H9 (cell line): Measurements from ENCODE around the gene ALKBH7. TPM values are rescaled to one million over a fixed set of nuclear protein-coding genes. Genes with fewer than 3 reads are reported as not detected.
A peak's percentile ranks its signal among the peaks of the same experiment; 100 is the strongest.
"Not testable (repeated sequence)": the region's sequence is repeated elsewhere in the genome, so short reads cannot be mapped to it uniquely, and the experiment has no call there.

Experiments used
- DNase-seq: peaks from one replicate; pipeline ENCODE4 v3.0.0-alpha.2; 2017
- H2AFZ ChIP-seq: one replicate; pipeline ENCODE4 v1.6.1; 2013; ENCODE audit warnings: mild to moderate bottlenecking, low read length, control low read depth, moderate library complexity
- H2AK5ac ChIP-seq: 2 replicates; pipeline ENCODE4 v1.6.1; 2013; ENCODE audit warnings: low read length, control low read depth, mixed read lengths; ENCODE audit not compliant: insufficient read length
- H2BK120ac ChIP-seq: one replicate; pipeline ENCODE4 v1.6.1; 2013; ENCODE audit warnings: low read depth, mild to moderate bottlenecking, low read length, control low read depth, inconsistent platforms; ENCODE audit not compliant: poor library complexity, severe bottlenecking
- H2BK12ac ChIP-seq: 2 replicates; pipeline ENCODE4 v1.6.1; 2013; ENCODE audit warnings: low read length, control low read depth, mixed read lengths, low read depth; ENCODE audit not compliant: insufficient read length
- H2BK15ac ChIP-seq: 2 replicates; pipeline ENCODE4 v1.6.1; 2013; ENCODE audit warnings: low read depth, low read length, control low read depth
- H2BK20ac ChIP-seq: one replicate; pipeline ENCODE4 v1.6.1; 2013; ENCODE audit warnings: low read depth, mild to moderate bottlenecking, low read length, control low read depth, inconsistent platforms; ENCODE audit not compliant: poor library complexity, severe bottlenecking
- H2BK5ac ChIP-seq: 2 replicates; pipeline ENCODE4 v1.6.1; 2013; ENCODE audit warnings: low read length, control low read depth, mixed read lengths; ENCODE audit not compliant: insufficient read length
- H3K14ac ChIP-seq: 2 replicates; pipeline ENCODE4 v1.6.1; 2013; ENCODE audit warnings: low read length, control low read depth; ENCODE audit not compliant: insufficient read depth
- H3K18ac ChIP-seq: 2 replicates; pipeline ENCODE4 v1.6.1; 2013; ENCODE audit warnings: low read depth, mild to moderate bottlenecking, mixed read lengths, low read length, control low read depth; ENCODE audit not compliant: insufficient read length
- H3K23ac ChIP-seq: 2 replicates; pipeline ENCODE4 v1.6.1; 2013; ENCODE audit warnings: low read length, control low read depth, mixed read lengths, low read depth; ENCODE audit not compliant: insufficient read length
- H3K23me2 ChIP-seq: 2 replicates; pipeline ENCODE4 v1.6.1; 2013; ENCODE audit warnings: low read depth, mild to moderate bottlenecking, mixed read lengths, low read length, control low read depth; ENCODE audit not compliant: insufficient read length, poor library complexity, severe bottlenecking
- H3K27ac ChIP-seq: 2 replicates; pipeline ENCODE4 v1.5.1; 2013; ENCODE audit warnings: low read length, control low read depth, mixed read lengths, low read depth; ENCODE audit not compliant: insufficient read length
- H3K27me3 ChIP-seq: 2 replicates; pipeline ENCODE4 v1.6.1; 2013; ENCODE audit warnings: low read length, control low read depth, inconsistent platforms; ENCODE audit not compliant: insufficient read depth
- H3K4ac ChIP-seq: 2 replicates; pipeline ENCODE4 v1.6.1; 2013; ENCODE audit warnings: low read depth, mild to moderate bottlenecking, control low read depth, inconsistent platforms, low read length, moderate library complexity
- H3K4me1 ChIP-seq: 2 replicates; pipeline ENCODE4 v1.6.1; 2013; ENCODE audit warnings: low read length, control low read depth, inconsistent platforms; ENCODE audit not compliant: insufficient read depth
- H3K4me2 ChIP-seq: 2 replicates; pipeline ENCODE4 v1.6.1; 2013; ENCODE audit warnings: low read length, control low read depth, mixed read lengths; ENCODE audit not compliant: insufficient read length, insufficient read depth
- H3K56ac ChIP-seq: 2 replicates; pipeline ENCODE4 v1.6.1; 2013; ENCODE audit warnings: low read depth, mild to moderate bottlenecking, mixed read lengths, low read length, control low read depth; ENCODE audit not compliant: insufficient read length
- H3K79me1 ChIP-seq: 2 replicates; pipeline ENCODE4 v1.6.1; 2013; ENCODE audit warnings: low read depth, mild to moderate bottlenecking, moderate library complexity, low read length, control low read depth, inconsistent platforms; ENCODE audit not compliant: insufficient read depth, poor library complexity, severe bottlenecking
- H3K79me2 ChIP-seq: 2 replicates; pipeline ENCODE4 v1.6.1; 2013; ENCODE audit warnings: low read length, control low read depth, inconsistent platforms; ENCODE audit not compliant: insufficient read depth
- H3K9ac ChIP-seq: 2 replicates; pipeline ENCODE4 v1.6.1; 2013; ENCODE audit warnings: low read length, control low read depth, mixed read lengths; ENCODE audit not compliant: insufficient read length; ENCODE audit errors: extremely low read depth
- H3K9me3 ChIP-seq: one replicate; pipeline ENCODE4 v1.6.1; 2013; ENCODE audit warnings: low read depth, low read length, inconsistent platforms; ENCODE audit not compliant: control insufficient read depth
- H3T11ph ChIP-seq: one replicate; pipeline ENCODE4 v1.6.1; 2013; ENCODE audit warnings: mild to moderate bottlenecking, low read length, control low read depth, inconsistent platforms
- H4K20me1 ChIP-seq: one replicate; pipeline ENCODE4 v1.6.1; 2013; ENCODE audit not compliant: control insufficient read depth, insufficient read length, insufficient read depth
- H4K5ac ChIP-seq: 2 replicates; pipeline ENCODE4 v1.6.1; 2013; ENCODE audit warnings: low read depth, mild to moderate bottlenecking, mixed read lengths, low read length, control low read depth; ENCODE audit not compliant: insufficient read length
- H4K8ac ChIP-seq: replicated peaks from 2 replicates; pipeline ENCODE4 v1.6.1; 2013; ENCODE audit warnings: low read length, control low read depth, mixed read lengths, low read depth; ENCODE audit not compliant: insufficient read length
- H4K91ac ChIP-seq: 2 replicates; pipeline ENCODE4 v1.6.1; 2013; ENCODE audit warnings: low read depth, mild to moderate bottlenecking, moderate library complexity, mixed read lengths, low read length, control low read depth; ENCODE audit not compliant: insufficient read length
- H3K27ac Mint-ChIP-seq, 3 experiments: 2 replicates in 2 of 3; 3 replicates in 1 of 3; pipeline ENCODE4 v1.8.0; 2020 to 2021; ENCODE audit warnings: mixed read lengths in 3 of 3, mild to moderate bottlenecking in 1 of 3, moderate library complexity in 1 of 3
- H3K27me3 Mint-ChIP-seq: 2 replicates; pipeline ENCODE4 v1.8.0; 2021; ENCODE audit warnings: low read depth, mild to moderate bottlenecking, moderate library complexity, mixed read lengths
- H3K36me3 Mint-ChIP-seq, 3 experiments: 2 replicates in 2 of 3; 3 replicates in 1 of 3; pipeline ENCODE4 v1.8.0; 2020 to 2021; ENCODE audit warnings: low read depth in 3 of 3, mixed read lengths in 3 of 3; ENCODE audit not compliant: insufficient read depth in 1 of 3
- H3K4me1 Mint-ChIP-seq, 2 experiments: 2 replicates each; pipeline ENCODE4 v1.8.0; 2020; ENCODE audit warnings: mixed read lengths in 2 of 2
- H3K4me3 Mint-ChIP-seq, 2 experiments: 2 replicates in 1 of 2; 3 replicates in 1 of 2; pipeline ENCODE4 v1.8.0; 2020 to 2021; ENCODE audit warnings: mild to moderate bottlenecking in 2 of 2, mixed read lengths in 2 of 2, moderate library complexity in 1 of 2
- H3K9me3 Mint-ChIP-seq, 2 experiments: 2 replicates in 1 of 2; 3 replicates in 1 of 2; pipeline ENCODE4 v1.8.0; 2020; ENCODE audit warnings: mild to moderate bottlenecking in 2 of 2, mixed read lengths in 2 of 2, moderate library complexity in 1 of 2
- CTCF ChIP-seq: fragments of 200-600 bp; sonication (generic); conservative IDR thresholded peaks from 3 replicates; pipeline ENCODE4 v1.8.0; 2021; ENCODE audit warnings: antibody characterized with exemption, mild to moderate bottlenecking
- whole genome bisulfite sequencing: extraction: QIAGEN DNeasy Blood & Tissue Kit; methylation state at CpG from one replicate; pipeline ENCODE4 v1.1.7; 2013; ENCODE audit warnings: missing lambda C conversion rate, low lambda C conversion rate, mixed read lengths; ENCODE audit not compliant: insufficient read length; ENCODE audit errors: extremely low coverage; 5-methylcytosine and 5-hydroxymethylcytosine counted together
- total RNA-seq: library from RNA; stranded (reverse); gene quantifications from 2 replicates; pipeline ENCODE4 v1.2.1, GENCODE V29; 2021

The ALKBH7 gene
- total RNA-seq, 1 experiment from 2014 or later, result 85.7 TPM

- DNase-seq, result no peak
- TF ChIP-seq CTCF, result no peak
- Mint-ChIP-seq H3K4me3 (no peak overlapping the region), H3K4me1 (peaks cover 18 to 26% of the 10 kb centered on the region in 2 experiments), H3K9me3 (no peaks in the 10 kb centered on the region; a peak in 1 of 5 replicates), H3K36me3 (peaks cover 0 to 7% (median 5%) of the 10 kb centered on the region in 3 experiments), H3K27me3 (no peaks in the 10 kb centered on the region; the same call in 1 of the 2 replicates), H3K27ac (no peak overlapping the region)
- H3K27ac ChIP-seq, result no peak overlapping the region
- no peak overlapping the region for H4K8ac ChIP-seq
- H2BK120ac ChIP-seq, result no peak overlapping the region
- no peak overlapping the region for H2AK5ac ChIP-seq
- H4K91ac ChIP-seq, result no peak overlapping the region
- no CpG with 5 or more reads among the region's 12 CpGs for WGBS
- no peak overlapping the region for H3T11ph ChIP-seq
- no peak overlapping the region for H3K4me2 ChIP-seq
- H3K23ac ChIP-seq, result no peak overlapping the region
- no peak overlapping the region for H2BK20ac ChIP-seq
- H3K56ac ChIP-seq, result no peak overlapping the region
- no peak overlapping the region for H3K18ac ChIP-seq
- H2BK5ac ChIP-seq, result no peak overlapping the region
- no peak overlapping the region for H2AFZ ChIP-seq
- no peak overlapping the region for H3K4ac ChIP-seq
- H3K4me1 ChIP-seq, result peaks cover 3% of the 10 kb centered on the region; the same call in 1 of the 2 replicates
- no peaks in the 10 kb centered on the region for H4K20me1 ChIP-seq
- no peak overlapping the region for H3K9ac ChIP-seq
- peaks cover 3% of the 10 kb centered on the region; the same call in 1 of the 2 replicates for H3K79me2 ChIP-seq
- H4K5ac ChIP-seq, result no peak overlapping the region
- peaks cover 6% of the 10 kb centered on the region for H3K79me1 ChIP-seq
- no peak overlapping the region for H2BK15ac ChIP-seq
- H3K27me3 ChIP-seq, result no peaks in the 10 kb centered on the region
- H3K14ac ChIP-seq, result no peak overlapping the region
- H3K9me3 ChIP-seq, result no peaks in the 10 kb centered on the region
- H2BK12ac ChIP-seq, result no peak overlapping the region
- H3K23me2 ChIP-seq, result peaks cover 6% of the 10 kb centered on the region
Measured at GRCh38 chr19:6396305-6396704, 23.7 kb downstream of the ALKBH7 start.

GRCh38 chr19:6400062-6400944 lies 27.7 kb downstream of the ALKBH7 start:
- not testable (repeated sequence) for H2BK12ac ChIP-seq, H4K20me1 ChIP-seq, H3K79me2 ChIP-seq, H3K9ac ChIP-seq, H3K4me3 Mint-ChIP-seq, H3K23ac ChIP-seq, H2BK20ac ChIP-seq, H3K56ac ChIP-seq, H2AFZ ChIP-seq, H3K9me3 Mint-ChIP-seq, H2BK120ac ChIP-seq, H3T11ph ChIP-seq, H3K18ac ChIP-seq, H3K4me1 ChIP-seq, H3K14ac ChIP-seq, H2BK15ac ChIP-seq, H3K9me3 ChIP-seq, H3K4me1 Mint-ChIP-seq, DNase-seq, H2BK5ac ChIP-seq, H3K79me1 ChIP-seq, H2AK5ac ChIP-seq, H3K27ac ChIP-seq, H3K27me3 ChIP-seq, H4K8ac ChIP-seq, H4K5ac ChIP-seq, H3K4me2 ChIP-seq, H3K4ac ChIP-seq, H3K27me3 Mint-ChIP-seq, H3K36me3 Mint-ChIP-seq, H3K23me2 ChIP-seq, H4K91ac ChIP-seq
- H3K27ac Mint-ChIP-seq, result peak overlapping the region in 1 of 3 experiments; percentile 74; a peak in 1 of 7 replicates
- no CpG with 5 or more reads among the region's 23 CpGs for WGBS
